GM13976 (cell line): ENCODE measurements around the gene GRAP.

Experiments
- DNase-seq: peaks from one replicate; pipeline ENCODE4 v3.0.0; 2012; ENCODE audit warnings: low spot score
- CTCF ChIP-seq: IDR thresholded peaks from 2 replicates; pipeline ENCODE4 v1.5.1; 2012; ENCODE audit warnings: borderline replicate concordance, mild to moderate bottlenecking; ENCODE audit not compliant: insufficient read depth; ENCODE audit errors: extremely low read depth, missing control alignments, control extremely low read depth
- in situ Hi-C: fragments of 300-500 bp; cut with MboI; formaldehyde crosslinking; loops from one replicate; pipeline ENCODE4 v1.12.0; 2022; ENCODE audit warnings: low sequenced_read_pairs, mixed read lengths, inconsistent platforms; ENCODE audit not compliant: unreplicated experiment

GRAP gene

GRCh38 chr17:19020016-19020415 is 26.7 kb downstream of the GRAP start:
- no peak for DNase-seq
- in situ Hi-C loops = no loop called here
- no peak for TF ChIP-seq CTCF

DNA sequence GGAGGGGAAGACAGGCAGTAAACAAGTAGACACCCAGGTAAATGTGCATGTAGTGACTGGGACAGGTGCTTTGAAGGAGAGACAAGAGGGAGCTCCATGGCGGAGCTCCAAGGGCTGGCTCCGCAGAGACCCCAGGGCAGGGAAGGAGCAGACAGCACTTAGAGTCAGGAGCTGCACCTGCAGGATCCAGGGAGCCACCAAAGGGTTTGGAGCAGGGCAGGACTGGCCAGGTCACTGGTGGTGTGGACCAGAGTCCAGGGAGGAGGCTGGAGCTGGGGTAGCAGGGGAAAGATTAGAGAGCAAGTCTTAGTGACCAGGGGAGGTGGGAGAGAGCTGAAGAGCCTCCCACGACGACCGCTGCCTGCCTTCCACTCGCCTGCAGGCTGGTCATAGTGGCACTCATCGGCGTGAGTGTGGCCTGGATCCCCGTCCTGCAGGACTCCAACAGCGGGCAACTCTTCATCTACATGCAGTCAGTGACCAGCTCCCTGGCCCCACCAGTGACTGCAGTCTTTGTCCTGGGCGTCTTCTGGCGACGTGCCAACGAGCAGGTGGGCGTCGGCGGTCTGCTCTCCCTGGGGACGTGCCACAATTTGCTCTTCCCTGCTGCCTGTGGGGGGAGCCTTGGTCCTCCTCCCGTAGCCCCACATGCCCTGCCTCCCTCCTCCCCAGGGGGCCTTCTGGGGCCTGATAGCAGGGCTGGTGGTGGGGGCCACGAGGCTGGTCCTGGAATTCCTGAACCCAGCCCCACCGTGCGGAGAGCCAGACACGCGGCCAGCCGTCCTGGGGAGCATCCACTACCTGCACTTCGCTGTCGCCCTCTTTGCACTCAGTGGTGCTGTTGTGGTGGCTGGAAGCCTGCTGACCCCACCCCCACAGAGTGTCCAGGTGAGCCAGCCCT is 27.5 kb downstream of the GRAP start:
- DNase-seq = no peak
- no peak for TF ChIP-seq CTCF

DNA sequence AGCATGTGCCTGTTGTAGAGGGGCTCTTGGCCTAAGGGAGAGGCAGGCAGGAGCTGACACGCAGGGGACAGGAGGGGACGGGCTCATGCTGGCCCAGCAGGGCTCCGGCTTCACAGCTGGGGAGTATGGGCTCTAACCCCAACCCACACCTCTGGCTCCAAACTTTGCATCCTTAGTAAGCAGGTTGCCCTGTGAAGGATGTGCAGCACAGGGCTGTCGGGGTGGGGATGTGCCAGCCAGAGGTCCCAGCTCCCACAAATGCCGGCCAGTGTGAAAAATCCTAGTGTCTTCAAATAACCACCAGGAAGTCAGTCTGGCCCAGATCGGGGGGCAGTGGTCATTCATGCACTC is 28.2 kb downstream of the GRAP start:
- DNase-seq = no peak
- in situ Hi-C loops = no loop called here
- TF ChIP-seq CTCF = no peak

More for the DNA sequence above, 27.5 kb downstream of the GRAP start:
- in situ Hi-C loops = no loop called here

- no peak for DNase-seq
- TF ChIP-seq CTCF = no peak
- in situ Hi-C loops = no loop called here
Measured at GRCh38 chr17:19017804-19018599, 28.8 kb downstream of the GRAP start.

DNA sequence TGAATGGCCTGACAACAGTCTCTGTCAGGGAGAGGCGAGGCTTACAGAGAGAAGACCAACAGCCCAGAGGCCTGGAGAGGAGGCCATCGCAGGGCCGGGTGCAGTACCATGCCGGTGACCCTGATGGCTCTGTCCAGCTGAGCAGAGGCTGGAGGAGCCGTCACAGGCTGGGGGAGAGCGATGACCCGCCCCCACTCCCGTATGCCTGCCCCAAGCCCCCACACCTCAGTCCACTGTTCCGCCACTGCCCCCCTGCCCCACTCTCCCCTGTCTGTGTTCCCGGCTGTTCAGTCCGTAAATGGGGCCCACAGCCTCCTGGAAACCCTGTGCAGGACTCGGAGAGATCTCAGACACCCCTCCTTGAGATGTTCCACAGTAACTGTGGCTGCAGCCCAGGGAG is 29.4 kb downstream of the GRAP start:
- DNase-seq = no peak
- in situ Hi-C loops = no loop called here
- no peak for TF ChIP-seq CTCF

- no peak for DNase-seq
- no peak for TF ChIP-seq CTCF
- in situ Hi-C loops = no loop called here
Measured at GRCh38 chr17:19016881-19017280, 29.9 kb downstream of the GRAP start.
